MM.1S (cell line): ENCODE measurements around the gene WHAMM.

Experiments used
- DNase-seq: peaks from one replicate; pipeline ENCODE4 v3.0.0-alpha.2; 2015
- H2AFZ ChIP-seq: fragments of 300-600 bp; sonication (generic); 2 replicates; pipeline ENCODE4 v1.6.0; 2016; ENCODE audit warnings: antibody characterized with exemption, low read length
- H3F3A ChIP-seq: fragments of 300-600 bp; sonication (generic); 2 replicates; pipeline ENCODE4 v1.6.1; 2016; ENCODE audit warnings: mild to moderate bottlenecking, antibody characterized with exemption, low read length, moderate library complexity, mixed read lengths; ENCODE audit not compliant: insufficient read depth
- H3K27ac ChIP-seq: fragments of 300-600 bp; sonication (generic); 2 replicates; pipeline ENCODE4 v1.5.1; 2016; ENCODE audit warnings: mild to moderate bottlenecking, low read length
- H3K27me3 ChIP-seq: fragments of 300-600 bp; sonication (generic); replicated peaks from 2 replicates; pipeline ENCODE4 v1.6.0; 2016; ENCODE audit warnings: low read length; ENCODE audit not compliant: insufficient read depth
- H3K36me3 ChIP-seq: fragments of 300-600 bp; sonication (generic); replicated peaks from 2 replicates; pipeline ENCODE4 v1.6.1; 2016; ENCODE audit warnings: mild to moderate bottlenecking, low read length, mixed read lengths; ENCODE audit not compliant: insufficient read depth
- H3K4me1 ChIP-seq: fragments of 300-600 bp; sonication (generic); 2 replicates; pipeline ENCODE4 v1.6.1; 2016; ENCODE audit warnings: low read length, mixed read lengths
- H3K4me2 ChIP-seq: fragments of 300-600 bp; sonication (generic); 2 replicates; pipeline ENCODE4 v1.6.0; 2016; ENCODE audit warnings: low read depth, low read length
- H3K4me3 ChIP-seq: fragments of 300-600 bp; sonication (generic); 2 replicates; pipeline ENCODE4 v1.5.1; 2016; ENCODE audit warnings: low read length, mixed read lengths
- H3K79me2 ChIP-seq: fragments of 300-600 bp; sonication (generic); 2 replicates; pipeline ENCODE4 v1.6.1; 2016; ENCODE audit warnings: mixed run types, low read length, mixed read lengths
- H3K9ac ChIP-seq: fragments of 300-600 bp; sonication (generic); 2 replicates; pipeline ENCODE4 v1.6.1; 2016; ENCODE audit warnings: low read length, mixed read lengths
- H3K9me2 ChIP-seq: fragments of 300-600 bp; sonication (generic); replicated peaks from 2 replicates; pipeline ENCODE4 v1.6.1; 2016; ENCODE audit warnings: mild to moderate bottlenecking, low read length, mixed read lengths; ENCODE audit not compliant: insufficient read depth
- H3K9me3 ChIP-seq: fragments of 300-600 bp; sonication (generic); replicated peaks from 2 replicates; pipeline ENCODE4 v1.6.1; 2016; ENCODE audit warnings: mild to moderate bottlenecking, low read length, mixed read lengths; ENCODE audit not compliant: insufficient read depth
- H4K20me1 ChIP-seq: fragments of 300-600 bp; sonication (generic); 2 replicates; pipeline ENCODE4 v1.6.1; 2016; ENCODE audit warnings: mild to moderate bottlenecking, low read length, moderate library complexity, mixed read lengths; ENCODE audit not compliant: insufficient read depth
- EZH2 ChIP-seq: fragments of 300-600 bp; sonication (generic); optimal IDR thresholded peaks from 2 replicates; pipeline ENCODE3; 2017; ENCODE audit warnings: low read depth, mild to moderate bottlenecking, antibody characterized with exemption, low read length, mixed read lengths
- EZH2phosphoT487 ChIP-seq: fragments of 300-600 bp; sonication (generic); IDR thresholded peaks from 2 replicates; pipeline ENCODE4 v1.6.1; 2018; ENCODE audit warnings: antibody characterized with exemption, low read length
- TF ChIP-seq, protein P1 (sequence below): fragments of 300-600 bp; sonication (generic); IDR thresholded peaks from 2 replicates; pipeline ENCODE4 v1.5.1; 2016; ENCODE audit warnings: antibody characterized with exemption, low read length, mixed read lengths

WHAMM gene

DNA sequence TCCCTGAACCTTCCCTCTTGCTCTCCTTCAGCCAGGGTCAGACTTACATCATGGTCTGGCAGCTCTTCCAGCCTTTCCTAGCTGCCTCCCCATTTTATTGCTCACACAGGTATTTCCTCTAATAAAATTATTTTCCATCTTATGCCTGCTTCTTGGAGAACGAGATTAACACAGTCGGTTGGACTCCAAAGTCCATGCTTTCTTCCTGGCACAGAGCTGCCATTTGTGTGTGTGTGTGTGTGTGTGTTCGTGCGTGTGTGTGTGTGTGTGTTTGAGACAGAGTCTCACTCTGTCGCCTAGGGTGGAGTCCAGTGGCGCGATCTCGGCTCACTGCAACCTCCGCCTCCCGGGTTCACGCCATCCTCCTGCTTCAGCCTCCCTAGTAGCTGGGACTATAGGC, 19.1 kb upstream of the WHAMM start:
- no peak overlapping the region for H3K9ac ChIP-seq
- no peaks in the 10 kb centered on the region for H3K27me3 ChIP-seq
- H3K4me3 ChIP-seq: no peak overlapping the region
- TF ChIP-seq EZH2phosphoT487 (no peak), EZH2 (no peak)
- H3K27ac ChIP-seq: no peak overlapping the region
- H3K36me3 ChIP-seq: no peaks in the 10 kb centered on the region
- no peaks in the 10 kb centered on the region for H3F3A ChIP-seq
- H3K79me2 ChIP-seq: no peaks in the 10 kb centered on the region
- H2AFZ ChIP-seq: no peak overlapping the region
- DNase-seq: no peak
- H4K20me1 ChIP-seq: no peaks in the 10 kb centered on the region
- no peaks in the 10 kb centered on the region for H3K9me2 ChIP-seq
- no peaks in the 10 kb centered on the region for H3K4me1 ChIP-seq
- H3K4me2 ChIP-seq: no peak overlapping the region
- H3K9me3 ChIP-seq: no peaks in the 10 kb centered on the region

DNA sequence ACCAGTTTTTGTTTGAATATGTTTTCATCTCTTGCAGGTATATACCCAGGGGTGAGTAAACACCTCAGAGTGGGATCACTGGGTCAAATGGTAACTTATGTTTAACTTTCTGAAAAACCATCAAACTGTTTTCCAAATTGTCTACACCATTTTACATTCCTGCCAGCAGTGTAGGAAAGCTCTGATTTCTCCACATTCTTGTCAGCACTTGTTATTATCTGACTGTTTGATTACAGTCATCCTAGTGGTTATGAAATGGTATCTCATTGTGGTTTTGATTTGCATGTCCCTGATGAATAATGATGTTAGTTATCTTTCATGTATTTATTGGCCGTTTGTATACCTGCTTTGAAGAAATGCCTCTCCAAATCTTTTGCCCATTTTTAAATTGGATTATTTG, 17.4 kb upstream of the WHAMM start:
- Histone ChIP-seq H3K36me3 (no peaks in the 10 kb centered on the region), H3K9ac (no peak overlapping the region), H2AFZ (no peak overlapping the region), H4K20me1 (no peaks in the 10 kb centered on the region), H3K27me3 (no peaks in the 10 kb centered on the region), H3K4me2 (no peak overlapping the region), H3K9me2 (no peaks in the 10 kb centered on the region), H3K9me3 (no peaks in the 10 kb centered on the region), H3K27ac (no peak overlapping the region), H3K79me2 (no peaks in the 10 kb centered on the region), H3K4me3 (no peak overlapping the region), H3K4me1 (no peaks in the 10 kb centered on the region), H3F3A (no peaks in the 10 kb centered on the region)
- no peak for TF ChIP-seq EZH2
- TF ChIP-seq, protein P1, sequence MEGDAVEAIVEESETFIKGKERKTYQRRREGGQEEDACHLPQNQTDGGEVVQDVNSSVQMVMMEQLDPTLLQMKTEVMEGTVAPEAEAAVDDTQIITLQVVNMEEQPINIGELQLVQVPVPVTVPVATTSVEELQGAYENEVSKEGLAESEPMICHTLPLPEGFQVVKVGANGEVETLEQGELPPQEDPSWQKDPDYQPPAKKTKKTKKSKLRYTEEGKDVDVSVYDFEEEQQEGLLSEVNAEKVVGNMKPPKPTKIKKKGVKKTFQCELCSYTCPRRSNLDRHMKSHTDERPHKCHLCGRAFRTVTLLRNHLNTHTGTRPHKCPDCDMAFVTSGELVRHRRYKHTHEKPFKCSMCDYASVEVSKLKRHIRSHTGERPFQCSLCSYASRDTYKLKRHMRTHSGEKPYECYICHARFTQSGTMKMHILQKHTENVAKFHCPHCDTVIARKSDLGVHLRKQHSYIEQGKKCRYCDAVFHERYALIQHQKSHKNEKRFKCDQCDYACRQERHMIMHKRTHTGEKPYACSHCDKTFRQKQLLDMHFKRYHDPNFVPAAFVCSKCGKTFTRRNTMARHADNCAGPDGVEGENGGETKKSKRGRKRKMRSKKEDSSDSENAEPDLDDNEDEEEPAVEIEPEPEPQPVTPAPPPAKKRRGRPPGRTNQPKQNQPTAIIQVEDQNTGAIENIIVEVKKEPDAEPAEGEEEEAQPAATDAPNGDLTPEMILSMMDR: no peak
- no peak for TF ChIP-seq EZH2phosphoT487
- DNase-seq: no peak

DNA sequence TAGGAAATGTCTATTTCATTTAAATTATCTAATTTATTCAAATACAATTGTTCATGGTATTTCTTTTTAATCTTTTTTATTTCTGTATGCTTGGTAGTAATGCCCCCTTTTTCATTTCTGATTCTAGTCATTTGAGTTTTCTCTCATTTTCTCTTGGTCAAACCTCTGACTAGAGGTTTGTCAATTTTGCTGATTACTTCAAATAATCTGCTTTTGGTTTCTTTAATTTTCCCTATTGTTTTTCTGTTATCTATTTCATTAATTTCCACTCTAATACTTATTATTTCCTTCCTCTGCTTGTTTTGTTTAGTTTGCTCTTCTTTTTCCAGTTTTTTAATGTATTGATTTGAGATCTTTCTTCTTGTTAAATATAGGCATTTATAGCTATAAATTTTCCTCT, 15.7 kb upstream of the WHAMM start:
- Histone ChIP-seq H3K36me3 (no peaks in the 10 kb centered on the region), H3K4me2 (no peak overlapping the region), H3K79me2 (no peaks in the 10 kb centered on the region), H3K9me2 (no peaks in the 10 kb centered on the region), H3K27me3 (no peaks in the 10 kb centered on the region), H3K9me3 (no peaks in the 10 kb centered on the region), H3K4me1 (no peaks in the 10 kb centered on the region), H3F3A (no peaks in the 10 kb centered on the region), H4K20me1 (no peaks in the 10 kb centered on the region), H2AFZ (no peak overlapping the region), H3K4me3 (no peak overlapping the region), H3K9ac (no peak overlapping the region), H3K27ac (no peak overlapping the region)
- no peak for TF ChIP-seq EZH2phosphoT487
- TF ChIP-seq, protein P1: no peak
- no peak for TF ChIP-seq EZH2
- no peak for DNase-seq

DNA sequence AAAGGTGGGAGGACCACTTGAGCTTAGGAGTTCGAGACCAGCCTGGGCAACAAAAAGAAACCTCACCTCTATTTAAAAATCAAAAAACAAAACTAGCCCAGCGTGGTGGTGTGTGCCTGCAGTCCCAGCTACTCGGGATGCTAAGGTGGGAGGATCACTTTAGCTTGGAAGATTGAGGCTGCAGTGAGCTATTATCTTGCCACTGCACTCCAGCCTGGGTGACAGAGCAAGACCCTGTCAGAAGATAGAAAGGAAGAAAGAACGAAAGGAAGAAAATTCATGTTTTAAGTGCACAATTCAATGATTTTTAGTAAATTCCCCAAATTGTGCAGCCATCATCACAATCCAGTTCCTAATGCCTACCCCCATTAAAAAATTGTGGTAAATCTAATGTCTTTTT, 11.3 kb upstream of the WHAMM start:
- Histone ChIP-seq H3K9me2 (no peaks in the 10 kb centered on the region), H3K27ac (no peak overlapping the region), H3K9ac (no peak overlapping the region), H3K27me3 (no peaks in the 10 kb centered on the region), H3K4me1 (no peaks in the 10 kb centered on the region), H3K9me3 (no peaks in the 10 kb centered on the region), H3K79me2 (no peaks in the 10 kb centered on the region), H3K4me2 (no peak overlapping the region), H3K4me3 (no peak overlapping the region), H2AFZ (no peak overlapping the region), H4K20me1 (no peaks in the 10 kb centered on the region), H3F3A (no peaks in the 10 kb centered on the region), H3K36me3 (no peaks in the 10 kb centered on the region)
- TF ChIP-seq, protein P1: no peak
- TF ChIP-seq EZH2: no peak
- no peak for TF ChIP-seq EZH2phosphoT487
- DNase-seq: no peak
